AG09309 (cell line): Measurements from ENCODE around the gene LCT.

Experiments used
- DNase-seq: peaks from one replicate; pipeline ENCODE4 v3.0.0-alpha.2; 2010; ENCODE audit warnings: low read depth
- H3K4me3 ChIP-seq: 2 replicates; pipeline ENCODE4 v1.5.1; 2011; ENCODE audit warnings: mild to moderate bottlenecking, low read depth, low read length, moderate library complexity; ENCODE audit not compliant: control insufficient read depth
- CTCF ChIP-seq: IDR thresholded peaks from 2 replicates; pipeline ENCODE4 v1.5.1; 2011; ENCODE audit warnings: mild to moderate bottlenecking, low read depth, low read length, inconsistent platforms; ENCODE audit not compliant: insufficient read depth, control insufficient read depth; ENCODE audit errors: missing control alignments

Gene LCT

GRCh38 chr2:135825550-135826176 is 11.3 kb downstream of the LCT start:
- no peak for TF ChIP-seq CTCF
- no peak overlapping the region for H3K4me3 ChIP-seq
- DNase-seq, result no peak

GRCh38 chr2:135825131-135825530 is 11.9 kb downstream of the LCT start:
- DNase-seq, result no peak
- no peak overlapping the region for H3K4me3 ChIP-seq
- no peak for TF ChIP-seq CTCF

- TF ChIP-seq CTCF, result no peak
- no peak overlapping the region for H3K4me3 ChIP-seq
- no peak for DNase-seq
These were observed 14.1 kb downstream of the LCT start for GRCh38 chr2:135822855-135823254.

GRCh38 chr2:135821190-135821589 is 15.8 kb downstream of the LCT start:
- DNase-seq, result no peak
- TF ChIP-seq CTCF, result no peak
- no peak overlapping the region for H3K4me3 ChIP-seq

- H3K4me3 ChIP-seq, result no peak overlapping the region
- TF ChIP-seq CTCF, result no peak
- no peak for DNase-seq
These were observed 16.9 kb downstream of the LCT start for GRCh38 chr2:135820003-135820618.

GRCh38 chr2:135818937-135819610 is 17.9 kb downstream of the LCT start:
- no peak overlapping the region for H3K4me3 ChIP-seq
- peak; percentile 65 for TF ChIP-seq CTCF
- no peak for DNase-seq
